Stomach smooth muscle (tissue), 2 donors: Measurements from ENCODE around the gene SACM1L.
"Not testable (repeated sequence)": the region's sequence is repeated elsewhere in the genome, so short reads cannot be mapped to it uniquely, and the experiment has no call there.

Source experiments
- H3K27ac ChIP-seq: one replicate; pipeline ENCODE4 v1.7.0; 2013; ENCODE audit warnings: mild to moderate bottlenecking, low read length, inconsistent platforms
- H3K27me3 ChIP-seq, 2 donors: one replicate each; pipeline ENCODE4 v1.7.0; 2013; ENCODE audit warnings: low read length in 2 of 2; ENCODE audit not compliant: insufficient read depth in 2 of 2, control insufficient read depth in 1 of 2
- H3K36me3 ChIP-seq, 2 donors: one replicate each; pipeline ENCODE4 v1.7.0; 2013; ENCODE audit warnings: low read length in 2 of 2; ENCODE audit not compliant: control insufficient read depth in 2 of 2, insufficient read depth in 2 of 2
- H3K4me1 ChIP-seq: one replicate; pipeline ENCODE4 v1.7.0; 2013; ENCODE audit warnings: low read length; ENCODE audit not compliant: control insufficient read depth, insufficient read depth
- H3K4me3 ChIP-seq, 2 donors: one replicate each; pipeline ENCODE4 v1.7.0; 2013; ENCODE audit warnings: low read length in 2 of 2
- H3K9ac ChIP-seq, 2 donors: one replicate each; pipeline ENCODE4 v1.7.0; 2013; ENCODE audit warnings: low read length in 2 of 2, mild to moderate bottlenecking in 1 of 2
- H3K9me3 ChIP-seq, 2 donors: one replicate each; pipeline ENCODE4 v1.7.0; 2013; ENCODE audit warnings: low read length in 2 of 2; ENCODE audit not compliant: control insufficient read depth in 2 of 2
- donor health status: healthy.
- donor health status: Pancreatic carcinoma.

SACM1L gene

GRCh38 chr3:45692866-45693265 lies 3.7 kb downstream of the SACM1L start:
- H3K4me1 ChIP-seq = peaks cover 24% of the 10 kb centered on the region
- H3K9ac ChIP-seq = no peak overlapping the region
- no peak overlapping the region for H3K27ac ChIP-seq
- peaks cover 0 to 2% of the 10 kb centered on the region in 2 donors for H3K36me3 ChIP-seq
- H3K9me3 ChIP-seq = no peaks in the 10 kb centered on the region
- no peaks in the 10 kb centered on the region for H3K27me3 ChIP-seq
- H3K4me3 ChIP-seq = no peak overlapping the region

- no peak overlapping the region for H3K27ac ChIP-seq
- peaks cover 22% of the 10 kb centered on the region for H3K4me1 ChIP-seq
These were observed 4.8 kb downstream of the SACM1L start for GRCh38 chr3:45693941-45694521.

GRCh38 chr3:45695166-45695565 lies 6.0 kb downstream of the SACM1L start:
- not testable (repeated sequence) for H3K9ac ChIP-seq, H3K4me3 ChIP-seq, H3K27me3 ChIP-seq, H3K36me3 ChIP-seq, H3K9me3 ChIP-seq, H3K27ac ChIP-seq
- H3K4me1 ChIP-seq = peaks cover 16% of the 10 kb centered on the region

More at GRCh38 chr3:45693941-45694521, 4.8 kb downstream of the SACM1L start:
- H3K27me3 ChIP-seq = no peaks in the 10 kb centered on the region
- H3K4me3 ChIP-seq = no peak overlapping the region
- no peak overlapping the region for H3K9ac ChIP-seq
- no peaks in the 10 kb centered on the region for H3K9me3 ChIP-seq
- peaks cover 0 to 2% of the 10 kb centered on the region in 2 donors for H3K36me3 ChIP-seq

GRCh38 chr3:45700570-45701073 lies 11.4 kb downstream of the SACM1L start:
- no peak overlapping the region for H3K9ac ChIP-seq
- H3K27me3 ChIP-seq = no peaks in the 10 kb centered on the region
- H3K9me3 ChIP-seq = no peaks in the 10 kb centered on the region
- H3K27ac ChIP-seq = no peak overlapping the region
- H3K4me1 ChIP-seq = no peaks in the 10 kb centered on the region
- H3K4me3 ChIP-seq = no peak overlapping the region
- H3K36me3 ChIP-seq = peaks cover 5 to 6% of the 10 kb centered on the region in 2 donors

GRCh38 chr3:45701172-45701867 lies 12.1 kb downstream of the SACM1L start:
- Histone ChIP-seq H3K36me3 (peaks cover 9 to 13% of the 10 kb centered on the region in 2 donors), H3K4me1 (no peaks in the 10 kb centered on the region), H3K9me3 (no peaks in the 10 kb centered on the region), H3K9ac (no peak overlapping the region), H3K4me3 (no peak overlapping the region), H3K27me3 (no peaks in the 10 kb centered on the region), H3K27ac (no peak overlapping the region)

GRCh38 chr3:45704301-45704943 lies 15.2 kb downstream of the SACM1L start:
- Histone ChIP-seq H3K9me3 (no peaks in the 10 kb centered on the region), H3K36me3 (peaks cover 13 to 15% of the 10 kb centered on the region in 2 donors), H3K9ac (no peak overlapping the region), H3K4me1 (no peaks in the 10 kb centered on the region), H3K4me3 (no peak overlapping the region), H3K27me3 (no peaks in the 10 kb centered on the region), H3K27ac (no peak overlapping the region)

GRCh38 chr3:45705839-45706808 lies 16.9 kb downstream of the SACM1L start:
- Histone ChIP-seq H3K9me3 (no peaks in the 10 kb centered on the region), H3K36me3 (peaks cover 17 to 23% of the 10 kb centered on the region in 2 donors), H3K4me1 (no peaks in the 10 kb centered on the region), H3K27me3 (no peaks in the 10 kb centered on the region), H3K4me3 (no peak overlapping the region), H3K27ac (no peak overlapping the region), H3K9ac (no peak overlapping the region)

- H3K9me3 ChIP-seq = no peaks in the 10 kb centered on the region
- H3K27ac ChIP-seq = no peak overlapping the region
- no peak overlapping the region for H3K4me3 ChIP-seq
- H3K36me3 ChIP-seq = peaks cover 20 to 31% of the 10 kb centered on the region in 2 donors
- H3K27me3 ChIP-seq = no peaks in the 10 kb centered on the region
- H3K4me1 ChIP-seq = no peaks in the 10 kb centered on the region
- H3K9ac ChIP-seq = no peak overlapping the region
These were observed 22.7 kb downstream of the SACM1L start for GRCh38 chr3:45711931-45712330.

GRCh38 chr3:45712434-45713110 lies 23.4 kb downstream of the SACM1L start:
- Histone ChIP-seq H3K36me3 (peaks cover 20 to 28% of the 10 kb centered on the region in 2 donors), H3K9me3 (no peaks in the 10 kb centered on the region), H3K27ac (no peak overlapping the region), H3K9ac (no peak overlapping the region), H3K27me3 (no peaks in the 10 kb centered on the region), H3K4me3 (no peak overlapping the region), H3K4me1 (no peaks in the 10 kb centered on the region)

- Histone ChIP-seq H3K27ac (no peak overlapping the region), H3K27me3 (no peaks in the 10 kb centered on the region), H3K4me3 (no peak overlapping the region), H3K9me3 (no peaks in the 10 kb centered on the region), H3K36me3 (peaks cover 13 to 24% of the 10 kb centered on the region in 2 donors), H3K4me1 (no peaks in the 10 kb centered on the region), H3K9ac (no peak overlapping the region)
These were observed 26.7 kb downstream of the SACM1L start for GRCh38 chr3:45715945-45716344.
